OCI-M1 (cell line): Measurements from ENCODE around the gene SUV39H1.
"Not testable (repeated sequence)": the region's sequence is repeated elsewhere in the genome, so short reads cannot be mapped to it uniquely, and the experiment has no call there.

ENCODE experiments used
- DNase-seq: peaks from one replicate; lab custom pipeline; 2025; lab: John Stamatoyannopoulos, UW

SUV39H1 gene

GRCh38 chrX:48696301-48696908, at the start of gene SUV39H1:
Gene SUV39H1, plus strand, starts transcription at chrX:48696734. Its CDS starts 51 bp downstream, at chrX:48696785.
- DNase-seq, result peak; percentile 92

- peak; percentile 73 for DNase-seq
Measured at GRCh38 chrX:48648336-48648751, 48.2 kb upstream of the SUV39H1 start.

- DNase-seq, result no peak
Measured at GRCh38 chrX:48649102-48649501, 47.4 kb upstream of the SUV39H1 start.

GRCh38 chrX:48652055-48652579, 44.4 kb upstream of the SUV39H1 start:
- DNase-seq, result peak; percentile 16

- DNase-seq, result not testable (repeated sequence)
Measured at GRCh38 chrX:48654746-48655145, 41.8 kb upstream of the SUV39H1 start.

- not testable (repeated sequence) for DNase-seq
Measured at GRCh38 chrX:48659686-48660085, 36.8 kb upstream of the SUV39H1 start.

GRCh38 chrX:48663241-48663640, 33.3 kb upstream of the SUV39H1 start:
- DNase-seq, result no peak

GRCh38 chrX:48664156-48664555, 32.4 kb upstream of the SUV39H1 start:
- DNase-seq, result no peak

GRCh38 chrX:48665991-48666390, 30.5 kb upstream of the SUV39H1 start:
- no peak for DNase-seq

- no peak for DNase-seq
Measured at GRCh38 chrX:48666649-48667048, 29.9 kb upstream of the SUV39H1 start.

- DNase-seq, result no peak
Measured at GRCh38 chrX:48667509-48667908, 29.0 kb upstream of the SUV39H1 start.

- not testable (repeated sequence) for DNase-seq
Measured at GRCh38 chrX:48668187-48668586, 28.3 kb upstream of the SUV39H1 start.

GRCh38 chrX:48676106-48676892, 20.2 kb upstream of the SUV39H1 start:
- DNase-seq, result peak; percentile 94

GRCh38 chrX:48676893-48677270, 19.7 kb upstream of the SUV39H1 start:
- no peak for DNase-seq

- no peak for DNase-seq
Measured at GRCh38 chrX:48677516-48677915, 19.0 kb upstream of the SUV39H1 start.

GRCh38 chrX:48680467-48680866, 16.1 kb upstream of the SUV39H1 start:
- peak; percentile 94 for DNase-seq

GRCh38 chrX:48680925-48681324, 15.6 kb upstream of the SUV39H1 start:
- not testable (repeated sequence) for DNase-seq

- no peak for DNase-seq
Measured at GRCh38 chrX:48681539-48682183, 14.9 kb upstream of the SUV39H1 start.

- not testable (repeated sequence) for DNase-seq
Measured at GRCh38 chrX:48682795-48683194, 13.7 kb upstream of the SUV39H1 start.

- DNase-seq, result peak; percentile 84
Measured at GRCh38 chrX:48683411-48683982, 13.0 kb upstream of the SUV39H1 start, which contains the start of gene WAS. Gene WAS, plus strand, starts transcription at chrX:48683799. Its CDS starts 55 bp downstream, at chrX:48683854.

GRCh38 chrX:48684134-48684533, 12.4 kb upstream of the SUV39H1 start:
- DNase-seq, result no peak

- no peak for DNase-seq
Measured at GRCh38 chrX:48685416-48685815, 11.1 kb upstream of the SUV39H1 start.
